ENCODE measurements around the gene TMEM179.
"Not testable (repeated sequence)": the region's sequence is repeated elsewhere in the genome, so short reads cannot be mapped to it uniquely, and the experiment has no call there.

Gene TMEM179

GRCh38 chr14:104580961-104581360, 23.6 kb downstream of the TMEM179 start:
- no peak for DNase-seq (ENCODE audit: low read depth)
- H3K4me3 ChIP-seq (ENCODE audit: low read length): no peak overlapping the region
- TF ChIP-seq CTCF (conservative IDR thresholded peaks at IDR 0.05; ENCODE audit: low read length): no peak

GRCh38 chr14:104579939-104580338, 24.6 kb downstream of the TMEM179 start:
- H3K4me3 ChIP-seq (ENCODE audit: low read length); DNase-seq (ENCODE audit: low read depth): not testable (repeated sequence)

GRCh38 chr14:104579507-104579906, 25.1 kb downstream of the TMEM179 start, which contains the start of gene C14orf180:
Gene C14orf180 (plus strand): TSS chr14:104579764. CDS start chr14:104586431, 6,667 bp downstream.
- no peak for TF ChIP-seq CTCF (conservative IDR thresholded peaks at IDR 0.05; ENCODE audit: low read length)
- H3K4me3 ChIP-seq (ENCODE audit: low read length): no peak within 1 kb of the TSS
- no peak for DNase-seq (ENCODE audit: low read depth)

GRCh38 chr14:104578321-104578720, 26.3 kb downstream of the TMEM179 start:
- no peak for TF ChIP-seq CTCF (conservative IDR thresholded peaks at IDR 0.05; ENCODE audit: low read length)
- no peak for DNase-seq (ENCODE audit: low read depth)

DNA sequence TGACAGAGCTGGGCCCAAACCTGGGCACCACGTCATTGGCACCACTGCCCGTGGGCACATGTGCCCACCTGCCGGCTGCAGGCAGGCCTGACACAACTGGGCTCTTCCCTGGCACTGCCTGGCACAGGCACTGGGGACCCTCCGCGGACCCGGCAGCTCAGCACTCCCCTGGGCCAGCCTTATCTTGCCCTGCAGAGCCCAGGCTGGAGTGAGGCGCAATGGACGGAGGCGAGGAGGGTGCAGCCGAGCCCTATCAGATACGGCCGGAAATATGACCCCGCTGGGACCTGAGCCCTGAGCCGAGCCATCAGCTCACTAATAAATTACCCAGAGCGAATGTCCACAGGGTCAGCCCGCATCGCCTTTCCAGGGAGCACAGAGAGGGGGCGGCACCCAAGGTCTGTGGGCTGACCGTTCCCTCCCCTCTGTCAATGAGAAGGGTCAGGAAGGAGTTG, 26.7 kb downstream of the TMEM179 start:
- no peak overlapping the region for H3K4me3 ChIP-seq (ENCODE audit: low read length)

More at GRCh38 chr14:104578321-104578720, 26.3 kb downstream of the TMEM179 start:
- H3K4me3 ChIP-seq (ENCODE audit: low read length): no peak overlapping the region

DNA sequence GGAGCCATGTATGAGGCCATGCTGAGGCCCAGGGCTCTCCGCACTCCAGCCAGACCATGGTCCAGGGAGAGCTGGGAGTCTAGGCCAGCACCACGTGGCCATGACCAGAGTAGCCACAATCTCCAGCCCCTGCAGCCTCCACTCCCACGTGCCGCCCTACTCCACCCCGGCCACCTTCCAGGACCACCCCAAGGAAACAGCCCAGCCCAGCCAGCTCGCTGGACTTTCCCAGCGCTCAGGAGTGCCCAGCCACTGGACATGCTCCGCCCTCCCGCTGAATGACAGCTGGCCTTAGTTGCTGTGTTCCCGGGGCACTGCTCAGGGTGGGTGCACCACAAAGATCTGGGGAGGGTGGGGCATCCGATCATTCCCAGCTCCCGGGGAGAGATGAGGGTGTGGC, 27.1 kb downstream of the TMEM179 start:
- H3K4me3 ChIP-seq (ENCODE audit: low read length): no peak overlapping the region
- DNase-seq (ENCODE audit: low read depth): no peak

More for the DNA sequence above, 26.7 kb downstream of the TMEM179 start:
- no peak for DNase-seq (ENCODE audit: low read depth)
- TF ChIP-seq CTCF (conservative IDR thresholded peaks at IDR 0.05; ENCODE audit: low read length): no peak

GRCh38 chr14:104576970-104577332, 27.6 kb downstream of the TMEM179 start:
- H3K4me3 ChIP-seq (ENCODE audit: low read length): no peak overlapping the region
- DNase-seq (ENCODE audit: low read depth): no peak
- no peak for TF ChIP-seq CTCF (conservative IDR thresholded peaks at IDR 0.05; ENCODE audit: low read length)

More for the DNA sequence above, 27.1 kb downstream of the TMEM179 start:
- no peak for TF ChIP-seq CTCF (conservative IDR thresholded peaks at IDR 0.05; ENCODE audit: low read length)
